Smooth muscle cell (in vitro differentiated cells): Measurements from ENCODE around the gene MEGF11. TPM values are rescaled to one million over a fixed set of nuclear protein-coding genes. Genes with fewer than 3 reads are reported as not detected.
"Not testable (repeated sequence)": the region's sequence is repeated elsewhere in the genome, so short reads cannot be mapped to it uniquely, and the experiment has no call there.

Experiments used
- DNase-seq: peaks from one replicate; lab custom pipeline; 2025; ENCODE audit not compliant: unreplicated experiment; lab: John Stamatoyannopoulos, UW
- H2AFZ ChIP-seq: fragments of 200-600 bp; sonication (generic); 2 replicates; pipeline ENCODE4 v1.6.0; 2016; ENCODE audit warnings: antibody characterized with exemption, low read depth, mild to moderate bottlenecking
- H3F3A ChIP-seq: fragments of 200-600 bp; sonication (generic); 2 replicates; pipeline ENCODE4 v1.6.0; 2017; ENCODE audit warnings: antibody characterized with exemption, low read depth
- H3K27ac ChIP-seq: fragments of 200-600 bp; sonication (generic); 2 replicates; pipeline ENCODE4 v1.5.1; 2016; ENCODE audit warnings: low read depth, mild to moderate bottlenecking
- H3K27me3 ChIP-seq: fragments of 200-600 bp; sonication (generic); 2 replicates; pipeline ENCODE4 v1.6.1; 2016; ENCODE audit warnings: low read depth, mild to moderate bottlenecking
- H3K36me3 ChIP-seq: fragments of 200-600 bp; sonication (generic); 2 replicates; pipeline ENCODE4 v1.5.1; 2016; ENCODE audit warnings: low read depth
- H3K4me1 ChIP-seq: fragments of 200-600 bp; sonication (generic); 2 replicates; pipeline ENCODE4 v1.5.1; 2016; ENCODE audit warnings: low read depth
- H3K4me2 ChIP-seq: fragments of 200-600 bp; sonication (generic); 2 replicates; pipeline ENCODE4 v1.6.0; 2016; ENCODE audit warnings: mild to moderate bottlenecking
- H3K4me3 ChIP-seq: fragments of 200-600 bp; sonication (generic); 2 replicates; pipeline ENCODE4 v1.5.1; 2016; ENCODE audit warnings: mild to moderate bottlenecking
- H3K79me2 ChIP-seq: fragments of 200-600 bp; sonication (generic); 2 replicates; pipeline ENCODE4 v1.6.0; 2016; ENCODE audit warnings: low read depth, mild to moderate bottlenecking
- H3K9ac ChIP-seq: fragments of 200-600 bp; sonication (generic); 2 replicates; pipeline ENCODE4 v1.6.0; 2016; ENCODE audit warnings: low read depth
- H3K9me3 ChIP-seq: fragments of 200-600 bp; sonication (generic); replicated peaks from 2 replicates; pipeline ENCODE4 v1.5.1; 2016; ENCODE audit warnings: low read depth
- H4K20me1 ChIP-seq: fragments of 200-600 bp; sonication (generic); 2 replicates; pipeline ENCODE4 v1.6.0; 2016; ENCODE audit warnings: low read depth
- CTCF ChIP-seq: fragments of 200-600 bp; sonication (generic); IDR thresholded peaks from 2 replicates; pipeline ENCODE4 v1.5.1; 2017; ENCODE audit warnings: borderline replicate concordance, mild to moderate bottlenecking, antibody characterized with exemption; ENCODE audit not compliant: insufficient read depth, poor library complexity, severe bottlenecking
- WGBS: methylation state at CpG from one replicate; pipeline ENCODE4 v1.1.7; 2016; ENCODE audit warnings: low lambda C conversion rate; 5-methylcytosine and 5-hydroxymethylcytosine counted together
- polyA plus RNA-seq: library from polyadenylated mRNA; unstranded; fragments of >200 nt; fragmentation: Nextera tagmentation; extraction: Ambion mirVana; gene quantifications from 2 replicates; pipeline ENCODE4 v1.2.1, GENCODE V29; 2016
- total RNA-seq: library from RNA; depleted of rRNA; stranded (reverse); fragments of >200 nt; gene quantifications from 2 replicates; pipeline ENCODE4 v1.2.3, GENCODE V29; 2014

MEGF11 gene
- total and polyA plus RNA-seq, 2 experiments from 2014 or later, result 0.08 TPM; not detected in 1

GRCh38 chr15:66007663-66008262, 245.8 kb downstream of the MEGF11 start:
- DNase-seq, result no peak
- no peaks in the 10 kb centered on the region for H3K4me1 ChIP-seq
- no peak overlapping the region for H3K4me3 ChIP-seq
- H4K20me1 ChIP-seq, result no peaks in the 10 kb centered on the region
- no peak overlapping the region for H3K27ac ChIP-seq
- no peaks in the 10 kb centered on the region for H3K79me2 ChIP-seq
- TF ChIP-seq CTCF, result no peak
- no peaks in the 10 kb centered on the region for H3F3A ChIP-seq
- H3K4me2 ChIP-seq, result no peak overlapping the region
- no peak overlapping the region for H3K9ac ChIP-seq
- no peaks in the 10 kb centered on the region for H3K9me3 ChIP-seq
- H3K36me3 ChIP-seq, result no peaks in the 10 kb centered on the region
- no peak overlapping the region for H2AFZ ChIP-seq
- no peaks in the 10 kb centered on the region for H3K27me3 ChIP-seq

- DNase-seq, result no peak
- WGBS, result 57% methylated on average over 7 of the region's 7 CpGs
These were observed 246.6 kb downstream of the MEGF11 start for GRCh38 chr15:66006986-66007385.

GRCh38 chr15:66004618-66005262, 248.8 kb downstream of the MEGF11 start:
- Histone ChIP-seq H3K9me3 (no peaks in the 10 kb centered on the region), H4K20me1 (no peaks in the 10 kb centered on the region), H3K36me3 (no peaks in the 10 kb centered on the region), H3K79me2 (no peaks in the 10 kb centered on the region), H3K9ac (no peak overlapping the region), H3K27ac (no peak overlapping the region), H2AFZ (no peak overlapping the region), H3K4me3 (no peak overlapping the region), H3K4me2 (no peak overlapping the region), H3K4me1 (peaks cover 7% of the 10 kb centered on the region), H3F3A (no peaks in the 10 kb centered on the region), H3K27me3 (peaks cover 19% of the 10 kb centered on the region)
- no peak for DNase-seq
- no peak for TF ChIP-seq CTCF
- WGBS, result 41% methylated on average over 6 of the region's 6 CpGs

More at GRCh38 chr15:66006986-66007385, 246.6 kb downstream of the MEGF11 start:
- peaks cover 6% of the 10 kb centered on the region for H3K27me3 ChIP-seq
- no peak overlapping the region for H3K9ac ChIP-seq
- H3K4me3 ChIP-seq, result no peak overlapping the region
- H2AFZ ChIP-seq, result no peak overlapping the region
- H3K27ac ChIP-seq, result no peak overlapping the region
- TF ChIP-seq CTCF, result no peak
- H3K4me1 ChIP-seq, result peaks cover under 1% of the 10 kb centered on the region
- H3K36me3 ChIP-seq, result no peaks in the 10 kb centered on the region
- H3K9me3 ChIP-seq, result no peaks in the 10 kb centered on the region
- no peaks in the 10 kb centered on the region for H3K79me2 ChIP-seq
- H3F3A ChIP-seq, result no peaks in the 10 kb centered on the region
- H3K4me2 ChIP-seq, result no peak overlapping the region
- no peaks in the 10 kb centered on the region for H4K20me1 ChIP-seq

- peaks cover 19% of the 10 kb centered on the region for H3K27me3 ChIP-seq
- H3K4me2 ChIP-seq, H2AFZ ChIP-seq, H3K27ac ChIP-seq, DNase-seq, H3K9ac ChIP-seq, H3K9me3 ChIP-seq, H3K36me3 ChIP-seq, H3K4me1 ChIP-seq, H4K20me1 ChIP-seq, H3F3A ChIP-seq, H3K4me3 ChIP-seq, H3K79me2 ChIP-seq: not testable (repeated sequence)
- WGBS, result 80% methylated on average over 4 of the region's 4 CpGs
These were observed 250.4 kb downstream of the MEGF11 start for GRCh38 chr15:66003129-66003528.
